HG02943 (cell line): ENCODE results near the gene BOLA1.
"Not testable (repeated sequence)": the region's sequence is repeated elsewhere in the genome, so short reads cannot be mapped to it uniquely, and the experiment has no call there.

Experiments
- ATAC-seq: cut with Tn5 transposase; IDR thresholded peaks from one replicate; pipeline ENCODE4 v1.9.1; 2021; ENCODE audit warnings: mild to moderate bottlenecking, low read depth, moderate library complexity; ENCODE audit not compliant: unreplicated experiment

Gene BOLA1

DNA sequence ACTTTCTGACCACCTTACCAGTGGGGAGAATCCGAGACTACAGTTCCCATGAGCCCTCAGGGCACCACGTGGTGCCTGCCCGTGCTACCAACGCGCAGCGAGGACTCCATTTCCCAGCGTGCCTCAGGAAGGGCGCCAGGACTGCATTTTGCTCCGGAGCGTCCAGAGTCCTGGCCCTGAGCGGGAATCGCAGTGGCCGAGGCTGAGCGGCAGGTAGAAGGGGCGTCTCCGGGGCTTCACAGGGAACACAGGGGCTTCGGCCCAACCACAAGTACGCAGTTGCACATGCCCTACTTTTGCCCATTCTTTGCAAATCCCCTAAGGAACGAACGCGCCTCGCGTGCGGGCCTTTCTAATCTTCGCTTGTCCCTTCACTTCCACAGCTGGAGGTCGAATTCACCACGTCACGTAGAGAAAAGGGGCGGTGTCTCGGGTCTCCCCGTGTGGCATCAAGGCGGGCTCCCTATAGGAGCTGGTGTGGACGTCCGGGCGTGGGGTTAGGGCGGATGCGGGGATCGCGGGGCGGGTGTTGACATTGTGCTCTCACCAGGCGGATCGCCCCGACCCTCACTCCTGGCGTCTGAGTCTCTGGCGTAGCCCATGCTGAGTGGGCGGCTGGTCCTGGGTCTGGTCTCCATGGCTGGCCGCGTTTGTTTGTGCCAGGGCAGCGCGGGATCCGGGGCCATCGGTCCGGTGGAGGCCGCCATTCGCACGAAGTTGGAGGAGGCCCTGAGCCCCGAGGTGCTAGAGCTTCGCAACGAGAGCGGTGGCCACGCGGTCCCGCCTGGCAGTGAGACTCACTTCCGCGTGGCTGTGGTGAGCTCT lies at the start of gene BOLA1:
Gene BOLA1 (plus strand): TSS at position 109 of the 825 bp plus-strand sequence. CDS start 492 bp downstream, at position 601.
- peak; percentile 90 for ATAC-seq

DNA sequence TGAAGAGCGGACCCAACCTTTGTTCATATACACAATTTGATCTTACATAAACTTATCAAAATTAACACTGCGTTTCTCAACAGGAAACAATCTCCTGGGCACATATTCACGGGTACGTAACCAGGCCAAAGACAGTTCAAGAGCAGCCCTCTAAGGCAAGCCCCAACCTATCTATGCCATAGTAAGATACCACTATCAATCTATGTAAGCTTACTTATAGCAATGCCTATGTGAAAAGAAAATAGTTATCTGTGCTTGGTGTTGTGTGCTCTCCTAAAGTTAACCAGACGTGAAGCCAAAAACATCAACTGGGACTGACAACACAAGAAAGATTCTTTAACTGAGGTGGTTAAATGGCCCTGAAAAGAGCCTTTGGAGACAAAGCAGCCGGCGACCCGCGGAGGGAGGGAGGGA lies 49.4 kb upstream of the BOLA1 start:
- ATAC-seq: no peak

DNA sequence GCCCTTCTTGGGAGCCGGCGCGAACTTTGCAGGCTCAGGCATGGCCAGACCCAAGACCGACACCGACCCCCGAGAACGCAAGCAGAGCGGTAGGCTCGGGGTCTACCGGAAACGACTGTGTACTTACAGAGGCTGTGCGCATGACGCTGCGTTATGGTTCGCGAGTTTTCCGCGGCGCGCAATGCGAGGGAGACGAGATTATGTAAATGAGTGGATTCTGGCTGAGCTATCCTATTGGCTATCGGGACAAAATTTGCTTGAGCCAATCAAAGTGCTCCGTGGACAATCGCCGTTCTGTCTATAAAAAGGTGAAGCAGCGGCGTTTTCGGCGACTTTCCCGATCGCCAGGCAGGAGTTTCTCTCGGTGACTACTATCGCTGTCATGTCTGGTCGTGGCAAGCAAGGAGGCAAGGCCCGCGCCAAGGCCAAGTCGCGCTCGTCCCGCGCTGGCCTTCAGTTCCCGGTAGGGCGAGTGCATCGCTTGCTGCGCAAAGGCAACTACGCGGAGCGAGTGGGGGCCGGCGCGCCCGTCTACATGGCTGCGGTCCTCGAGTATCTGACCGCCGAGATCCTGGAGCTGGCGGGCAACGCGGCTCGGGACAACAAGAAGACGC lies 48.5 kb upstream of the BOLA1 start:
- ATAC-seq: peak; percentile 51

GRCh38 chr1:149851585-149852213 lies 47.7 kb upstream of the BOLA1 start:
- ATAC-seq: peak; percentile 33

DNA sequence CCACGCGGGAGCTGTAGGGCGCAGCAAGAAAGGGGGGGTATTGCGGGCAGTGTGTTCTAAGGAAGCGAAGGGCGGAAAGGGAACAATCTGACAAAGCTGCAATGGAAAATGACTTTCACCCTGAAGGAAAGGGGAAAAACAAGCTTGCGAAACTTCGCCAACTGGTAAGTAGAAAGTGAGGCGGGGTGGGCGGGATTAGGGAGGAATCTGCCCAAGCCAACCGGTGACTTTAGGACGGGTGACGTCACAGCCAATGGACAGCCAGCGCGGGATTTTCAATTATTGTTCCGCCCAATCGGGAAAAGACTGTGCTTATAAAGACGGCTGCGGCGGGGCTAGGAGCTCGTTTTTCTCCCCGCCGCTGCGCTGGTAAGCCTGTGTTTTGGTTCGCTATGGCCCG lies 47.1 kb upstream of the BOLA1 start:
- peak; percentile 33 for ATAC-seq

DNA sequence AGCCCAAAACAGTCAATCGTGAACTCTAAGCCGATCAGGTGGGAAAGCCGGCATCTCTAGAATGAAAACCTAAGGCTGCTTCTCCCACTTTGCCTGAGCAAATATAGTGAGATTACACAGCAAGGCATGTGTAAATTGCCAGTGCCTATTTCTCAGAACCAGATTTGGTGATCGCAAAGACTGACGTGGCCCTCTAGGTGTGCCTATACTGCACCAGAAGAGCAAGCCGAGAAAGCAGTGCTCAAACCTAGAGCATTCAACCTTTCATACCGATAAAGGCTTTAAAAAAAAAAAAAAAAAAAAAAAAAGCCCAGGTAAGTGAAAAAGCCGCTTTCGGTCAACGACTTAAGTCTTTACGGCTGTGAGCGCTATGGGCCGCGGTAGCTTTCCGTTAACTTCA lies 39.1 kb upstream of the BOLA1 start:
- ATAC-seq: peak; percentile 13

GRCh38 chr1:149860684-149861496 lies 38.5 kb upstream of the BOLA1 start:
- peak; percentile 68 for ATAC-seq

DNA sequence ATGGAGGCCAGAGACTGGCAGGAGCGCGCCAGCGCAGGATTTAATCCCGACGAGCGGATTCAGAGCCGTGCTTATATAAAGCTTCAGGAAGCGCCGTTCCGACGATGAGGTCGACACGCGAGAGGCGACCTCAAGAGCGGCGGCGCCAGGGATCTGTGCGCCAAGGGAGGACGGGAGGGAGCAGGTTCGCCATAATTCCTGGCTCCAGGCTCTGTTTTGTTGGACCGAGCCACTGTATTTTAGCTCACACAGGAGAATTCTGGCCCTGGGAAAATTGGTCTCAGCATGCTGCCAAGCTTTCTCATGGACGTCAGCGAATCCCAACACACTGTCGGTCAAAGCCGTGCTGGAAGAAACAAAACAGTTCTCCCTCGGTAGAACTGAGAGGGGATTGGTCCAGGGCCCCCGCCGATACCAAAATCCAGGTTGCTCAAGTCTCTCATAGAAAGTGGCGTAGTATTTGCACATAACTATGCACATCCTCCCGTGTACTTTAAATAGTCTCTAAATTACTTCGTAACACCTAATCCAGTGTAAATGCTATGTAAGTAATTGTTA lies 37.8 kb upstream of the BOLA1 start:
- ATAC-seq: peak; percentile 2

GRCh38 chr1:149866887-149867286 lies 32.5 kb upstream of the BOLA1 start:
- not testable (repeated sequence) for ATAC-seq

- not testable (repeated sequence) for ATAC-seq
These were observed 26.3 kb upstream of the BOLA1 start for GRCh38 chr1:149873060-149873459.

DNA sequence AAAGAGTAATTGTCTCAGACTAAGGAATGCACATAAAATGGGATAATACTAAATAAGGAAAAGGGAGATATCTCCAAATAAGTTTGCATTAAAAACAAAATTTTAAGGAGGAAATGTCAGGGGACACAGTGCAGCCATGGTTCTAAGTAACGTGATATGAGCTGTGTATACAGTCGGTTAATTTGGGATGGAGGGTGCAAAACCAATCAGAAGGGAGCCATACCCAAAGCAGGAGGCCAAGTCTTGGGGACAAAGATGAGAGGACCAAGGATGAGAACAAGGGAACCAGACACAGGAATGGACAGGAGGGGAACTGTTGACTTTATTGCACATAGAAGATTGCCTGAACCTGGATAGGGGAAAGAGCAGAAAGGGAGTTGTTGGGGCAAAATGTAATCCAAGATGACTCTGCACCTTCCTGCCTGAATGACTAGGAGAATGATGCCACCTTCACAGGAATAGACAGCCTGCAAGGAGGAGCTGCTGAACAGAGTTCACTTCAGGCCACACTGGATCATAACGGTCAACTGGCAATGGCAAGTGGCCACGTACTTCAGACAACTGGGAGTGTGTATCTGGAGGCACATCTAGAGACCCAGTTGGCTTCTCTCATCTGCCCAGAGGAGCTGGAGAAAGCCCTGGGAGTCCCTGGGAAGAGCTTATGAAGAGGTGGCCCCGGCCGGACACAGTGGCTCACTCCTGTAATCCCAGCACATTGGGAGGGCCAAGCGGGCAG lies 22.0 kb upstream of the BOLA1 start:
- no peak for ATAC-seq

DNA sequence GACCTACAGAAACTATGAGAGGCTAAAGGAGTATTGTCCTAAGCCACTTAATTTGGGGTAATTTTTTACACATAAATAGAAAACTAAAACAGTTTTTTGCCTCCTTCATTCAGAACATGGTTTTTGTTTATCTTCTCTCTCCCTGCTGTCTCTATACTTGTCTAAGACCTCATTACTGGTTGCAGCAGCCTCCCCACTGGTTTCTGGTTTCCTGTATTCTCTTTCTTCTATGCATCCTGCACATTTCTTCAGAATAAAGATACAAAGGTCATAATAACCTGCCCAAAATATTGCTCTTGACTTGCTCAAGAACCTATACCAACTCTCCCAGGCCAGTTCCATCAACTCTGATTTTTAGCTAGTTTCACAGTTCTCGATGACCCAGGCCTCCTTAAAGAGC lies 19.8 kb upstream of the BOLA1 start:
- no peak for ATAC-seq

GRCh38 chr1:149881876-149882275 lies 17.5 kb upstream of the BOLA1 start:
- ATAC-seq: no peak

GRCh38 chr1:149883598-149884247 lies 15.6 kb upstream of the BOLA1 start:
- no peak for ATAC-seq

DNA sequence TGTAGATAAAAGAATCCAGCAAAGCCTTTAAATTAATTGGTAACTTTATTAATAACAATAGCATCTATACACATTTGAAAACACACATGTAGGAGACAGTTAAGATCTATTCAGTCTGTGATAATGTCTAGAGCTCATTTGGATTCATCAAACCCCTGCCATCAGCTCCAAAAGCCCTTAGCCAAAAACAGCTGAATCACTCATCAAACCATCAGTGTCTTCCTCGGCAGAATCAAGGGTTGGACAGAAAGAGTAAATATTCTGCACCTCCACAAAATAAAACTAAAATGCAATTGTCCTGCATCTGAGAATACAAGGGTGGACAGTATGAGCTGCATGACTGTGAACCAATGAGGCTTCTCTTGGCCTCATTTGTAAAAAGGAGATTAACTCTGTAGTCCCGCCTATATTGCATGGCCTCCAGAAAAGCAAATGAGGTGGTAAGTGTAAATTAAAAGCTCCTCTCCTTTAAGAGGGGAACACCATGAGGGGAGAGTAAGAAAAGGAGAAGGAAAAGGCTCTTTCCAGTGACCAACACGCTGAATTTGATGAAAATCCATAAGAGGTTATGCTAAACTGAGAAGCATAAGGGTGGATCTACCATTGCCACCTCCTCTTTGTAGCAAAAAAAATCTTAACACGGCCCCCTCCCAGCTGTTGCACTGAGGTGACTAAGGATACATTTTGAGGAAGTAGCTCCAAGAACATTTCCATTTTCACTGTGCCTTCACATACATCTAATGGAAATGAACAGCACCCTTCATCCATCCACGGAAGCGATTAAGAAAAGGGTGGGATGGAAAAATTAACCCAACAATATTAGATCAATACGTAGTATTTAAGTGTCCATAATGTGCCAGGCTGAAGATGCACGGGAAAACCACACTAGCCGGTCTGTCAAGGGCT lies 14.7 kb upstream of the BOLA1 start:
- ATAC-seq: no peak

DNA sequence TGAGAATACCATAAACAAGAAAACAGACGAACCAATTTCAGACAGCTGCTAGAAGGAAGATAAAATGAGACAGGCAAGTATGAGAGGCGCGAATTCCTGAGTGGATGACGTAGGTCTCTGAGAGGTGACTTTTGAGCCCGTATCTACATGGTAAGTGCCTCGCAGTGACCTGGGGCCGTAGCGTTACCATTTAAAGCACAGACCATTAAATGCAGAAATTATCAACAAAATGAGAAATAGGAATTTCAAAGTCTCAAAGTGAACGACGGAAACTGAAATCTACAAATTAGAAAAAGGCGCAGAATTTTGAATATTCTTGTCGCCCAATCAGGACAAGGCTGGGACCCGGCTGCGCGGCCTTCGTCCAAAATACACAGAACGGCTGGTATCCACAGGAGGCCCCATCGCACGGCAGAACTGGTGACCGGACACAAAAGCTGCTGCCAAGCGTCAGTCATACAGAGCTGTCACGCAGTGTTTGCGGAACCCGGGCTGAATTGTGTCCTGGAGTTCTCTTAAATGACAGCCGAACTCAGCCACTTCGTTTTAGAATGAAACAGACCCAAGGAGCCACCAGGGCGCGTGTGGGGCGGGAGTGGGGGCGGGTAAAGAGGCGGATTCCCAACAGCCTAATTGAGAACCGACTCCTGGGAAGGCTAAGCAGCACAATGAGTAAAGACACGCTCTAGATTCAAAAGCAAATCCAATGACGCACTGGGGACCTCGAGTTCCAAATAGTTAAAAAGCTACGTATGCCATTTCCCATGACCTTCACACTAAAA lies 13.8 kb upstream of the BOLA1 start:
- ATAC-seq: no peak

DNA sequence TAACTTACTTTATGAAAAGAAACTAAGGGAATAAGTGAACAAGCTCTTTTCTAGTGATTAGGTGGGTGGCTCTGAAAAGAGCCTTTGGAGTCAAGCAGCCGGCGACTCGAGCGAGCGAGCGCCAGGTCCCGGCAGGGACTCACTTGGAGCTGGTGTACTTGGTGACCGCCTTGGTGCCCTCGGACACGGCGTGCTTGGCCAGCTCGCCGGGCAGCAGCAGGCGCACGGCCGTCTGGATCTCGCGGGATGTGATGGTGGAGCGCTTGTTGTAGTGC lies 13.3 kb upstream of the BOLA1 start:
- ATAC-seq: not testable (repeated sequence)
